Effector CD8-positive, alpha-beta T cell (primary cell): ENCODE results near the gene PDLIM7.

Experiments
- DNase-seq: peaks from one replicate; lab custom pipeline; 2025; lab: John Stamatoyannopoulos, UW

The PDLIM7 gene

DNA sequence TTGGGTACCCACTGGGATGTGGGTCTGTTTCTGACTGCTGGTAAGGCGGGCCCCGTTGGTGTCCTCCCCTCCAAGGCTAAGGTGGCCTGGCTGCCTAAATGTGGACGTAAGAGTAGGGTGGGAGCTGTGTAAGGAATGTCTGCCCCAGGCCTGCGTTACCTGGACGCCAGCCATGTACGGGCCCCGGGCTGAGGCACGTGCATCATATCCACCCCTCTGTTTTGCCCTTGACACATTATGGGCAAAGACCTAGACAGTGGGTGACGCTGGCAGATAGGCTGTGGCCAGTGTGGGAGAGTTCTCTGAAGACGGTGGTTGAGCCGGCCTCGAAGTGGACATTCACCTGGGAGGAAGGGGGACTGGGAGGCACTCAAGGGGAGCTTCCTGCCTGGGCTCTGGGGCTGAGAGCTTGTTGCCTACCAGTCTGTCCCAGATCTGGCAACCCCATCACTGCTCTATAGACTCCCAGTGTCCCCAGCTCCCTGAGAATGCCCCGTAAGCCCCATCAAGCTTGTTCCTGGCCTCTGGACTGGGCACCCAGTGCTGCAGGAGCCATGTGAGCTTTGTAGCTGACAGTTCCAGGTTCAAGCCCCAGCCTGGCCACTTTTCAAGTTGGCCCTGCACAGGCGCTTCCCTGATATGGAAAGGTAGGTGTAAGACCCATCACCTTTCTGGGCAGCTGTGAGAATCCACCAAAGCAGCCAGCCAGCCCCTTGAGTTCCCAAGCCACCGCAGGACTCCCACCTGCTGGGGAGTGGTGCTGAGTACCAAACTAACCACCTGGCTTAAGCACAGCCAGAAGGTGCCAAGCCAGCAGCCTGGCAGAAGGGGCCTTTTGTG, 54.0 kb downstream of the PDLIM7 start:
- no peak for DNase-seq

- DNase-seq, result no peak
These were observed 55.2 kb downstream of the PDLIM7 start for GRCh38 chr5:177442066-177442826.

DNA sequence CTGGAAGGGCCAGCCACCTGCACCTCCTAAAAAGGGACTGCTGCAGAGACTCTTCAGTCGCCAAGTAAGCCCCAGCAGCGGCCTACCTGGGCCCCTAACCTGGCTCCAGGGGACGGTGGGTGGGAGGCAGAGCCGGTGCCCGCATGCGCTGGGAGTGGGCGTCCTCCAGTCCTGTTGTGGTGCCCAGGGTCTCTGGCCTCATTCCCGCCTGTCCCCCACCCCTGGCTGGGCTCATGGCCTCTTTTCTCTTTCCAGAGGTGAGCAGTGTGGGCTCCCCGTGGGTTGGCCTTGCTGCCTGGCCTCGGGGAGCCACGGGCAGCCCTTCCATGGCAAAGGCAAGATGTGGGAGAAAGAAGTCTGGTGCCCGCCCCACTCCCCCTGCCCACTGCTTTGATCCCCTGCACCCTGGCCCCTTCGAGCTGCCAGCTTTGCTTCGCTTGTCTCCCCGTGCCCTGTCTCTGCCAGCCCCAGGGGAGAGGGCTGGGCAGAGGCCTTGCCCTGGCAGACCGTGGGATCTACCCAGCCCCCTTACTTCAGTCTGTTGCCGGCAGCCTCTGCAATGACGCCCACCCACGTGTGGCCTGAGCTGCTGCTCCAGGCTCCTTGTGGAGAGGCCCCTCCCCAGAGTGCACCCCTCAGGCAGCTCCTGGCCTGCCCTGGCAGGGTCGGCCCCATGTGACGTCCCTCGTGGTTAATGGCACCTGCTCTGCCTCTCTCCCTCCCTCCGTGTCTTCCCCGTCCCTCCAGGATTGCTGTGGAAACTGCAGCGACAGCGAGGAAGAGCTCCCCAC, 56.2 kb downstream of the PDLIM7 start:
- no peak for DNase-seq

DNA sequence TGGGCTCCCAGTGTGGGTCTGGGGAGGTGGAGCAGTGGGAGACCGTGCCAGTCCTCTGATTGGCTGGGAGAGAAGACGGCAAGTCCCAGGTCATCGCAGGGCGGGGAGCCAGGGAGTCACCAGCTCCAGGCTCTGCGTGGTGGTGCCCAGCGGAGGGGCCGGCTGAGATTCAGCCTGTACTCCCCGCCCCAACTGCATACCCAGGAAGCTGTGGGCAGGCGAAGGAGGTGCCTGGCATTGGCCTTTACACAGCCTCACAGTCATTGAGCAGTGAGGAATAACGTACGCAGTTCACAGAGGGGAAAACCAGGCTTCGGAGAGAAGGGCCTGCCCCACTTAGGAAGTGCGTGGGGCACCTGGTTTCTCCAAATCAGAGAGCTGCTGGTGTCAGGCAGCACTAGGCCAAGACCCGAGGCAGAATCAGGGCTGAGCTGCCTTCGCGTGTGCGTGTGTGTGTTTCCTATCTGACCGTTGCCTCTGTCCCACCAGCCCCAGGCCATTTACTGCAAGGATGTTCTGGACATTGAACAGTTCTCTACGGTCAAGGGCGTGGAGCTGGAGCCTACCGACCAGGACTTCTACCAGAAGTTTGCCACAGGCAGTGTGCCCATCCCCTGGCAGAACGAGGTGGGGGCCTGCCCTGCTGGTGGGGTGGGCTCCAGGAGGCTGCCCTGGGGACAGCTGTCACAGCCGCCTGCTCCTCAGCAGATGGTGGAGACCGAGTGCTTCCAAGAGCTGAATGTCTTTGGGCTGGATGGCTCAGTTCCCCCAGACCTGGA, 57.0 kb downstream of the PDLIM7 start:
- no peak for DNase-seq

GRCh38 chr5:177439518-177440053, 57.8 kb downstream of the PDLIM7 start:
- DNase-seq, result no peak

- DNase-seq, result no peak
These were observed 58.9 kb downstream of the PDLIM7 start for GRCh38 chr5:177438468-177438867.

GRCh38 chr5:177437623-177438022, 59.8 kb downstream of the PDLIM7 start:
- DNase-seq, result no peak

- no peak for DNase-seq
These were observed 61.4 kb downstream of the PDLIM7 start for GRCh38 chr5:177435847-177436536.

GRCh38 chr5:177434942-177435738, 62.3 kb downstream of the PDLIM7 start:
- DNase-seq, result no peak

- DNase-seq, result no peak
These were observed 63.0 kb downstream of the PDLIM7 start for GRCh38 chr5:177434437-177434836.

- no peak for DNase-seq
These were observed 63.7 kb downstream of the PDLIM7 start for GRCh38 chr5:177433658-177434217.
